ENCODE data around the gene TOR1AIP2. TPM values are rescaled to one million over a fixed set of nuclear protein-coding genes. Genes with fewer than 3 reads are reported as not detected.

TOR1AIP2 gene
- polyA plus RNA-seq, 3 donors, result 5.1 to 12.5 (median 10.0) TPM

DNA sequence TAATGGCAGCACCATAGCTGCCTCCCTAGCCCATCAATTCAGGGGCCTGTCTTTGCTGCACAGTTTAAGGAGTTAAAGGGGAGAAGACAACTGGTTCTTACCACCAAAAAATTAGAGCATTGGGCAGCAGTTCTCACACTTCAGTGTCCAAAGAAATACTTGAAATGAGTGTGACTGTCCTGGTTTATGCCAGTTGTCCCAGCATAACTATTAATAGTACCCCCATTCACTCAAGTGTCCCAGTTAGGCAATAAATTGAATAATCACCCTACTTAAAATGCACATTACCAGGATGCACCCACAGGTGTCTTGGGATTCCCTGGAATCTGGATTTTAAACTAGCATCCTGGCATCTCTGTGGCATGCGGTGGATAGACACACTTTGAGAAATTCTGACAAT is 83.5 kb downstream of the TOR1AIP2 start:
- H3K27ac ChIP-seq (ENCODE audit: low read depth, low read length), result no peak overlapping the region
- WGBS, 3 donors, result 86 to 97% (median 89%) methylated on average over 1 of the region's 1 CpG

DNA sequence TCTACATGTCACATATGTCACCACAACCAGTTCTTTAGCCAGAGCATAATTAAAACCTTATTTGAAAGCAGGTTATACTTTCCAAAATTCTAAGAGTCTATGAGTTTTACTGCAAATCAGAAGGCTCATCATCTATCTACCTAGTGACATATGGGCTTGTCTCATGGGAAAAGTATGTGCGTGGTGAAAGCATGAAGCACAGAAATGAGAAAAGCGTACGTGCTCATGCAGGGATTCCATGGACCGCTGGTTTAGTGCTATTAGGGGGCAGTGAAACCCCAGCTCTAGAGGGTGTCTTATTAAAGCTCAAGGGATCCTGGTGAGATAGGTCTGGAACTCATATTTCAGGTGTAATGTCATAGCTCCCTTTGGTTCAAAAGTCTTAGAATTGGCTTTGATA is 84.3 kb downstream of the TOR1AIP2 start:
- 93 to 96% (median 93%) methylated on average over 4 of the region's 4 CpGs for WGBS, 3 donors
- H3K27ac ChIP-seq (ENCODE audit: low read depth, low read length), result no peak overlapping the region

Other genes starting within 250 kb of the TOR1AIP2 start
- gene FAM163A, start 134.5 kb downstream of the TOR1AIP2 start, polyA plus RNA-seq, result under 1 TPM; 0.05 to 0.22 (median 0.06) TPM
- gene TOR1AIP1, start 4.5 kb upstream of the TOR1AIP2 start, polyA plus RNA-seq, result 10 to 100 TPM; 15.4 to 42.4 (median 28.2) TPM
- 1 to 10 TPM; 5.5 to 9.8 (median 5.8) TPM for gene CEP350, start 77.0 kb upstream of the TOR1AIP2 start, polyA plus RNA-seq

Measured in adipose tissue (tissue), 3 donors.